Neuron (in vitro differentiated cells): ENCODE measurements around the gene DNMT3L.
"Not testable (repeated sequence)": the region's sequence is repeated elsewhere in the genome, so short reads cannot be mapped to it uniquely, and the experiment has no call there.

ENCODE experiments used
- H2AFZ ChIP-seq: one replicate; pipeline ENCODE4 v1.6.1; 2013; ENCODE audit warnings: low read depth, mild to moderate bottlenecking, inconsistent platforms, low read length, moderate library complexity
- H3K27me3 ChIP-seq: one replicate; pipeline ENCODE4 v1.6.1; 2013; ENCODE audit warnings: low read length; ENCODE audit not compliant: insufficient read depth
- H3K36me3 ChIP-seq: one replicate; pipeline ENCODE4 v1.6.1; 2013; ENCODE audit warnings: low read length; ENCODE audit not compliant: insufficient read depth
- H3K4me1 ChIP-seq: one replicate; pipeline ENCODE4 v1.6.1; 2013; ENCODE audit warnings: low read length; ENCODE audit not compliant: insufficient read depth
- H3K4me3 ChIP-seq: 2 replicates; pipeline ENCODE4 v1.5.1; 2013; ENCODE audit warnings: mild to moderate bottlenecking, low read length, moderate library complexity
- H3K9me3 ChIP-seq: one replicate; pipeline ENCODE4 v1.6.1; 2013; ENCODE audit warnings: low read length

Gene DNMT3L

GRCh38 chr21:44206187-44206586, 55.5 kb downstream of the DNMT3L start:
- not testable (repeated sequence) for H3K27me3 ChIP-seq, H2AFZ ChIP-seq, H3K9me3 ChIP-seq, H3K4me1 ChIP-seq, H3K36me3 ChIP-seq, H3K4me3 ChIP-seq

GRCh38 chr21:44202590-44203299, 59.0 kb downstream of the DNMT3L start:
- H3K4me1 ChIP-seq, H3K9me3 ChIP-seq, H3K27me3 ChIP-seq, H3K36me3 ChIP-seq, H3K4me3 ChIP-seq, H2AFZ ChIP-seq: not testable (repeated sequence)

DNA sequence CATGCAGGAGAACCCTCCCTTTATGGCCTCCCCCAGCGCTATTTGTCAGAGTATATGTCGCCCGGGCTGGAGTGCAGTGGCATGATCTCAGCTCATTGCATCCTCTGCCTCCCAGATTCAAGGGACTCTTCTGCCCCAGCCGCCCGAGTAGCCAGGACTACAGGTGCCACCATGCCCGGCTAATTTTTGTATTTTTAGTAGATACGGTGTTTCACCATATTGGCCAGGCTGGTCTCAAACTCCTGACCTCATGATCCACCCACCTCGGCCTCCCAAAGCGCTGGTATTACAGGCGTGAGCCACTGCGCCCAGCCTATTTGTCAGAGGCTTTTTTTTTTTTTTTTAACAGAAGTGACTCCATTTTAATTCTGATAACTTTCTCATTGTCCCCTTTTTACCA, 61.7 kb downstream of the DNMT3L start:
- H3K4me1 ChIP-seq, H2AFZ ChIP-seq: not testable (repeated sequence)

DNA sequence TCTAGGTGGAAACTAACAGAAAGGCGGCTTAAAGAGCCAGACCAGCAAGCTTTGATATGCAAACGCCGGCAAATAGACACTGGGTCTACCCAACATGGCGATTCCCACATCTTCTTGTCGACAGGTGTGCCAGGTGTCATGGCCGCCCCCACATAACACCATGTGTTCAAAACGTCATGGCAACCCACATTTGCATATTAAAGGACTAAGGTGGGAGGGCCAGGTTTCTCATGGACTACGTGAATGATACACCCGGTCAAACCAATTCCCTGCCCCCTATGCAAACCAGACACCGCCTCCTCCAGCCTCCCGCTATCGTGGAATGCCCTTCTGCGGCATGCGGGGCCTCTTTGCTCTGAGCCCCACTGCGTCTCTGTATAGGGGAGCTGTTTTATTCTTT, 62.2 kb downstream of the DNMT3L start:
- no peaks in the 10 kb centered on the region for H3K27me3 ChIP-seq
- H3K36me3 ChIP-seq: no peaks in the 10 kb centered on the region
- H3K4me1 ChIP-seq: no peaks in the 10 kb centered on the region
- H3K9me3 ChIP-seq: no peaks in the 10 kb centered on the region
- H2AFZ ChIP-seq: no peak overlapping the region
- H3K4me3 ChIP-seq: no peak overlapping the region

More for the DNA sequence above, 61.7 kb downstream of the DNMT3L start:
- not testable (repeated sequence) for H3K9me3 ChIP-seq, H3K36me3 ChIP-seq, H3K4me3 ChIP-seq, H3K27me3 ChIP-seq

GRCh38 chr21:44197156-44197516, 64.6 kb downstream of the DNMT3L start:
- not testable (repeated sequence) for H3K4me1 ChIP-seq, H3K36me3 ChIP-seq, H3K9me3 ChIP-seq, H3K4me3 ChIP-seq, H3K27me3 ChIP-seq, H2AFZ ChIP-seq
